Mesodermal cell (in vitro differentiated cells): ENCODE results near the gene CCDC107.
A peak's percentile ranks its signal among the peaks of the same experiment; 100 is the strongest.

ENCODE experiments used
- H3K27ac ChIP-seq: 2 replicates; pipeline ENCODE4 v1.7.0; 2013; ENCODE audit warnings: mild to moderate bottlenecking, low read depth, low read length, moderate library complexity; ENCODE audit not compliant: severe bottlenecking
- H3K36me3 ChIP-seq: 2 replicates; pipeline ENCODE4 v1.7.1; 2013; ENCODE audit warnings: mild to moderate bottlenecking, low read length, moderate library complexity; ENCODE audit not compliant: control insufficient read depth, insufficient read depth
- H3K4me1 ChIP-seq: one replicate; pipeline ENCODE4 v1.7.1; 2013; ENCODE audit warnings: mild to moderate bottlenecking, low read length; ENCODE audit not compliant: insufficient read depth, control insufficient read depth, poor library complexity, severe bottlenecking
- H3K4me3 ChIP-seq: 2 replicates; pipeline ENCODE4 v1.7.0; 2013; ENCODE audit warnings: low read length, control low read depth, mild to moderate bottlenecking; ENCODE audit not compliant: insufficient read depth, poor library complexity, severe bottlenecking; ENCODE audit errors: extremely low read depth
- H3K9me3 ChIP-seq: 2 replicates; pipeline ENCODE4 v1.7.1; 2013; ENCODE audit warnings: mild to moderate bottlenecking, low read length, moderate library complexity; ENCODE audit not compliant: control insufficient read depth
- WGBS, 2 experiments: methylation state at CpG; one replicate each; pipeline ENCODE4 v1.1.5; 2013; ENCODE audit warnings: missing lambda C conversion rate in 2 of 2; ENCODE audit not compliant: insufficient coverage in 2 of 2; 5-methylcytosine and 5-hydroxymethylcytosine counted together

Gene CCDC107

GRCh38 chr9:35686222-35687203 lies 28.4 kb downstream of the CCDC107 start:
- Histone ChIP-seq H3K9me3 (no peaks in the 10 kb centered on the region), H3K4me1 (peaks cover 42% of the 10 kb centered on the region), H3K36me3 (peaks cover 68% of the 10 kb centered on the region), H3K4me3 (no peak overlapping the region), H3K27ac (peak overlapping the region; percentile 23)
- 83 to 90% methylated on average over 9 to 10 of the region's 11 CpGs for WGBS, 2 experiments

- Histone ChIP-seq H3K4me1 (peaks cover 40% of the 10 kb centered on the region), H3K27ac (no peak overlapping the region), H3K4me3 (no peak overlapping the region), H3K36me3 (peaks cover 60% of the 10 kb centered on the region), H3K9me3 (no peaks in the 10 kb centered on the region)
- 90 to 100% methylated on average over 1 to 2 of the region's 2 CpGs for WGBS, 2 experiments
Observed at GRCh38 chr9:35687306-35687705, 29.2 kb downstream of the CCDC107 start.

DNA sequence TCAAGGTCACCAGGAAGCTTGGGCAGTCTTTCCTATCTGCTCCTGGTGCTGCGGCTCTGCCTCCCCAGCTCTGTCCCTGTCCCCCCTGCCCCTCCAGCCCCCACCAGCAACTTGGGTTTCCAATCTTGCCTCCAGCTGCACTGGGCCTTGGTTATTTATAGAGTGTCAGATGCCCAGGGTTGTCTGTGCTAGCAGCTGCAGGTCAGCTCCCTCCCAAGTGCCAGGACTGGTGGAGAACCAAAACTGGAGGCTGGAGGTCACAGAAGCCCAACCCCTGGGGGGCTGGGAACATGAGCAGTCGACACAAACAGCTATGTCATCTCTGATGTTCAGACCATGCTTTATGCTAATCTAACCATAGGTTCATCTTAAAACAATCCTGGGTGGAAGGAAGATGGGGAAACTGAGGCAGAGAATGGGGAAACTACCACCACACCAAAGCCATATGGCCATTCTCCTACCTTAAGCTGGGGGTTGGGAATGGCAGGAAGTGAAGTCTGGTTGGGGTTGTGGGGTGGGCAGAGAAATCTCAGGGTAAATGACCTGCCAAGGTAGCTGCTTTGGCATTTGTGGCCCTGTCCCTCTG lies 30.0 kb downstream of the CCDC107 start:
- Histone ChIP-seq H3K4me1 (peaks cover 35% of the 10 kb centered on the region), H3K4me3 (peak overlapping the region; percentile 79), H3K27ac (no peak overlapping the region), H3K36me3 (peaks cover 52% of the 10 kb centered on the region), H3K9me3 (no peaks in the 10 kb centered on the region)
- 67% methylated on average over 1 of the region's 2 CpGs; no CpG with 5 or more reads in 1 of the 2 experiments for WGBS, 2 experiments

- peak overlapping the region; percentile 79 for H3K4me3 ChIP-seq
Observed at GRCh38 chr9:35688558-35689541, 30.8 kb downstream of the CCDC107 start.

GRCh38 chr9:35689542-35690293 lies 31.6 kb downstream of the CCDC107 start, which contains the start of gene TPM2:
Gene TPM2, minus strand, starts transcription at chr9:35689925. Its CDS starts 108 bp downstream, at chr9:35689817.
- H3K4me3 ChIP-seq, result peak within 1 kb of the TSS; percentile 79
- H3K4me1 ChIP-seq, result peaks cover 31% of the 10 kb centered on the region
- no peaks in the 10 kb centered on the region for H3K9me3 ChIP-seq
- peaks cover 36% of the 10 kb centered on the region for H3K36me3 ChIP-seq
- 1% methylated on average over 44 to 54 of the region's 61 CpGs for WGBS, 2 experiments
- H3K27ac ChIP-seq, result peak within 1 kb of the TSS; percentile 92

More at GRCh38 chr9:35688558-35689541, 30.8 kb downstream of the CCDC107 start:
- no peaks in the 10 kb centered on the region for H3K9me3 ChIP-seq
- H3K4me1 ChIP-seq, result peaks cover 35% of the 10 kb centered on the region
- H3K36me3 ChIP-seq, result peaks cover 44% of the 10 kb centered on the region
- WGBS, 2 experiments, result 16 to 21% methylated on average over 8 to 9 of the region's 12 CpGs
- peak overlapping the region; percentile 59 for H3K27ac ChIP-seq

GRCh38 chr9:35690294-35690613 lies 32.2 kb downstream of the CCDC107 start:
- H3K27ac ChIP-seq, result peak overlapping the region; percentile 92
- peak overlapping the region; percentile 79 for H3K4me3 ChIP-seq
- H3K36me3 ChIP-seq, result peaks cover 30% of the 10 kb centered on the region
- WGBS, 2 experiments, result 0% methylated on average over 11 to 19 of the region's 21 CpGs
- H3K4me1 ChIP-seq, result peaks cover 26% of the 10 kb centered on the region
- H3K9me3 ChIP-seq, result no peaks in the 10 kb centered on the region

DNA sequence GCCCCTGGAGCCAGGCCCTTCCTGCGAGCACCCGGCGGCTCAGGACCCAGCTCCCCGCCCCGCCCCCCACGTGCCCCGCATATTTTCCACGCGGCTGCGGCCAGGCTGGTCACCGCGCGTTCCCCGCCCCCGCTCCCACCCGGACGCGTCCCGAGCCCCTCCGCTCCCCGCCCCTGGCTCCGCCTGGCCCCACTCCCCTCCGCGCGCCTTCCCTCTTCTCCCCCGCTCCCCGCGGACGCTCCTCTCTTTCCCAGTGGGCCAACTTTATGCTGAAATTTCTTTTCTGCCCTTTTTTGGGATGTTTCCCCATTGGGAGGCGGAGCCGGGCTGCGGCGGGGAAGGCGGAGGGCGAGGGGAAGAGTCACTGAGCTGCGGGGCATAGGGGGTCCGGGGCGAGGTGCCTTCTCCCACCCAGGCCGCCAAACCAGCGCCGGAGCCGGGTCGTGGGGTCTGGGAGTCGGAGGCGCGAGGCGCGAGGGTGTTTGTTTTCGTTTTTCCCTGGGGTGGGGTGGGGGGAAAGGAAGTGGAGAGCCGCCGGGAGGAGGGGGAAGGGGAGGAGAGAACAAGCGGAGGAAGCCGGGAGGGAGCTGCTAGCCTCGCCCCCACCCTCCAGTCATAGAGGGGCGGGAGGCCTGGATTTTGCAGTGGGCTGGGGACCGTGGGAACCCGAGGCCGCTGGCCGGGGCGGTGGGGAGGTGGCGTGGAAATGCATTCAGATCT lies 32.7 kb downstream of the CCDC107 start:
- peaks cover 23% of the 10 kb centered on the region for H3K4me1 ChIP-seq
- H3K27ac ChIP-seq, result peak overlapping the region; percentile 92
- 0% methylated on average over 14 to 16 of the region's 61 CpGs for WGBS, 2 experiments
- no peaks in the 10 kb centered on the region for H3K9me3 ChIP-seq
- peaks cover 30% of the 10 kb centered on the region for H3K36me3 ChIP-seq
- H3K4me3 ChIP-seq, result peak overlapping the region; percentile 79

- peaks cover 30% of the 10 kb centered on the region for H3K36me3 ChIP-seq
- 12 to 18% methylated on average over 8 to 9 of the region's 10 CpGs for WGBS, 2 experiments
- peak overlapping the region; percentile 79 for H3K4me3 ChIP-seq
- peak overlapping the region; percentile 92 for H3K27ac ChIP-seq
- H3K9me3 ChIP-seq, result no peaks in the 10 kb centered on the region
- peaks cover 23% of the 10 kb centered on the region for H3K4me1 ChIP-seq
Observed at GRCh38 chr9:35691334-35691650, 33.2 kb downstream of the CCDC107 start.

- H3K4me3 ChIP-seq, result peak overlapping the region; percentile 79
- peak overlapping the region; percentile 92 for H3K27ac ChIP-seq
- 65 to 67% methylated on average over 10 of the region's 13 CpGs for WGBS, 2 experiments
Observed at GRCh38 chr9:35691757-35692301, 33.7 kb downstream of the CCDC107 start.

More at GRCh38 chr9:35691757-35692301, 33.7 kb downstream of the CCDC107 start:
- no peaks in the 10 kb centered on the region for H3K9me3 ChIP-seq
- peaks cover 19% of the 10 kb centered on the region for H3K4me1 ChIP-seq
- peaks cover 29% of the 10 kb centered on the region for H3K36me3 ChIP-seq
